ENCODE results near the gene PPFIBP2. TPM values are rescaled to one million over a fixed set of nuclear protein-coding genes. Genes with fewer than 3 reads are reported as not detected.

PPFIBP2 gene
- total and polyA plus RNA-seq, 2 of the 13 experiments (the other 11 are each of a cell fraction or from before 2014, with no cell fraction given), result 15.0 to 52.5 TPM

DNA sequence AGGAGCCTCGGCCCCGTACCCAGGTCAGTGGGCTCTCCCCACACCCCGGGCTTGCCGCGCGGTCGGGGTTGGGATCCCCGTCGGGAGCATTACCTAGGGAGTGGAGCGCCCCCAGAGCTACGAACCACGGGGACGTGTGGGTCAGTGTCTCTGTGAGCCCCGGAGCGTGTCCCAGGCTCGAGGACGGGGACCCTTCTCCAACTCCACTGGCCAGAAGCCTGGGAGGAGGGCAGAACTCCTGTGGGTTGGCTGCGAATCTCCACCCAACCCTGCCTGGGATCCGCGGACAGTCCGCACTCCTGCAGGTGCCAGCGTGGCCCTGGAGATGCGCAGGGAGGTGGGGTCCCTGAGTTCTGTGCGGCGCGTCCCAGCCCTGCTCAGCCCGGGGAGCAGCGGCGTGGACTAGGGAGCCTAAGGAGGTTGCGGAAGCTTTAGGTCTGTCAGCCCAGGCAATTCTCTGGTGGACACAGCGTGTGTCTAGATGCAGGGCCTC, 346 bp downstream of the PPFIBP2 start (continued):
- TF ChIP-seq, protein P1, sequence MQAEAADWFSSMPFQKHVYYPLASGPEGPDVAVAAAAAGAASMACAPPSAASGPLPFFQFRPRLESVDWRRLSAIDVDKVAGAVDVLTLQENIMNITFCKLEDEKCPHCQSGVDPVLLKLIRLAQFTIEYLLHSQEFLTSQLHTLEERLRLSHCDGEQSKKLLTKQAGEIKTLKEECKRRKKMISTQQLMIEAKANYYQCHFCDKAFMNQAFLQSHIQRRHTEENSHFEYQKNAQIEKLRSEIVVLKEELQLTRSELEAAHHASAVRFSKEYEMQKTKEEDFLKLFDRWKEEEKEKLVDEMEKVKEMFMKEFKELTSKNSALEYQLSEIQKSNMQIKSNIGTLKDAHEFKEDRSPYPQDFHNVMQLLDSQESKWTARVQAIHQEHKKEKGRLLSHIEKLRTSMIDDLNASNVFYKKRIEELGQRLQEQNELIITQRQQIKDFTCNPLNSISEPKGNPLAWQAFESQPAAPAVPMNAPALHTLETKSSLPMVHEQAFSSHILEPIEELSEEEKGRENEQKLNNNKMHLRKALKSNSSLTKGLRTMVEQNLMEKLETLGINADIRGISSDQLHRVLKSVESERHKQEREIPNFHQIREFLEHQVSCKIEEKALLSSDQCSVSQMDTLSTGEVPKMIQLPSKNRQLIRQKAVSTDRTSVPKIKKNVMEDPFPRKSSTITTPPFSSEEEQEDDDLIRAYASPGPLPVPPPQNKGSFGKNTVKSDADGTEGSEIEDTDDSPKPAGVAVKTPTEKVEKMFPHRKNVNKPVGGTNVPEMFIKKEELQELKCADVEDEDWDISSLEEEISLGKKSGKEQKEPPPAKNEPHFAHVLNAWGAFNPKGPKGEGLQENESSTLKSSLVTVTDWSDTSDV (CRISPR knock-in tag; IDR thresholded peaks at IDR 0.05), result no peak
- TF ChIP-seq, protein P2, sequence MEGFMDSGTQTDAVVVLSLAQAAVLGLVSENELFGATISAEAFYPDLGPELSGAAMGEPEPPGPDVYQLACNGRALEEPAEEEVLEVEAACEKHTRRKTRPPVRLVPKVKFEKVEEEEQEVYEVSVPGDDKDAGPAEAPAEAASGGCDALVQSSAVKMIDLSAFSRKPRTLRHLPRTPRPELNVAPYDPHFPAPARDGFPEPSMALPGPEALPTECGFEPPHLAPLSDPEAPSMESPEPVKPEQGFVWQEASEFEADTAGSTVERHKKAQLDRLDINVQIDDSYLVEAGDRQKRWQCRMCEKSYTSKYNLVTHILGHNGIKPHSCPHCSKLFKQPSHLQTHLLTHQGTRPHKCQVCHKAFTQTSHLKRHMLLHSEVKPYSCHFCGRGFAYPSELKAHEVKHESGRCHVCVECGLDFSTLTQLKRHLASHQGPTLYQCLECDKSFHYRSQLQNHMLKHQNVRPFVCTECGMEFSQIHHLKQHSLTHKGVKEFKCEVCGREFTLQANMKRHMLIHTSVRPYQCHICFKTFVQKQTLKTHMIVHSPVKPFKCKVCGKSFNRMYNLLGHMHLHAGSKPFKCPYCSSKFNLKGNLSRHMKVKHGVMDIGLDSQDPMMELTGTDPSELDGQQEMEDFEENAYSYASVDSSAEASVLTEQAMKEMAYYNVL (CRISPR knock-in tag; IDR thresholded peaks at IDR 0.05; ENCODE audit: borderline replicate concordance), result no peak
- TF ChIP-seq, protein P3, sequence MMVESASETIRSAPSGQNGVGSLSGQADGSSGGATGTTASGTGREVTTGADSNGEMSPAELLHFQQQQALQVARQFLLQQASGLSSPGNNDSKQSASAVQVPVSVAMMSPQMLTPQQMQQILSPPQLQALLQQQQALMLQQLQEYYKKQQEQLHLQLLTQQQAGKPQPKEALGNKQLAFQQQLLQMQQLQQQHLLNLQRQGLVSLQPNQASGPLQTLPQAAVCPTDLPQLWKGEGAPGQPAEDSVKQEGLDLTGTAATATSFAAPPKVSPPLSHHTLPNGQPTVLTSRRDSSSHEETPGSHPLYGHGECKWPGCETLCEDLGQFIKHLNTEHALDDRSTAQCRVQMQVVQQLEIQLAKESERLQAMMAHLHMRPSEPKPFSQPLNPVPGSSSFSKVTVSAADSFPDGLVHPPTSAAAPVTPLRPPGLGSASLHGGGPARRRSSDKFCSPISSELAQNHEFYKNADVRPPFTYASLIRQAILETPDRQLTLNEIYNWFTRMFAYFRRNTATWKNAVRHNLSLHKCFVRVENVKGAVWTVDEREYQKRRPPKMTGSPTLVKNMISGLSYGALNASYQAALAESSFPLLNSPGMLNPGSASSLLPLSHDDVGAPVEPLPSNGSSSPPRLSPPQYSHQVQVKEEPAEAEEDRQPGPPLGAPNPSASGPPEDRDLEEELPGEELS (CRISPR knock-in tag; IDR thresholded peaks at IDR 0.05), result no peak
- TF ChIP-seq, protein P4, sequence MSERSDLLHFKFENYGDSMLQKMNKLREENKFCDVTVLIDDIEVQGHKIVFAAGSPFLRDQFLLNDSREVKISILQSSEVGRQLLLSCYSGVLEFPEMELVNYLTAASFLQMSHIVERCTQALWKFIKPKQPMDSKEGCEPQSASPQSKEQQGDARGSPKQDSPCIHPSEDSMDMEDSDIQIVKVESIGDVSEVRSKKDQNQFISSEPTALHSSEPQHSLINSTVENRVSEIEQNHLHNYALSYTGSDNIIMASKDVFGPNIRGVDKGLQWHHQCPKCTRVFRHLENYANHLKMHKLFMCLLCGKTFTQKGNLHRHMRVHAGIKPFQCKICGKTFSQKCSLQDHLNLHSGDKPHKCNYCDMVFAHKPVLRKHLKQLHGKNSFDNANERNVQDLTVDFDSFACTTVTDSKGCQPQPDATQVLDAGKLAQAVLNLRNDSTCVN (CRISPR knock-in tag; IDR thresholded peaks at IDR 0.05; ENCODE audit: borderline replicate concordance), result no peak
- TF ChIP-seq ZNF235 (CRISPR knock-in tag; IDR thresholded peaks at IDR 0.05; ENCODE audit: borderline replicate concordance) (no peak), RBM39 (IDR thresholded peaks at IDR 0.05; ENCODE audit: low read depth, low read length, poor library complexity, severe bottlenecking) (no peak), ZNF724P (CRISPR knock-in tag; IDR thresholded peaks at IDR 0.05; ENCODE audit: borderline replicate concordance) (no peak), HMG20A (CRISPR knock-in tag; IDR thresholded peaks at IDR 0.05; ENCODE audit: borderline replicate concordance) (no peak), DR1 (CRISPR knock-in tag; IDR thresholded peaks at IDR 0.05) (no peak), ZNF709 (CRISPR knock-in tag; IDR thresholded peaks at IDR 0.05) (no peak), PHB2 (IDR thresholded peaks at IDR 0.05; ENCODE audit: partially characterized antibody) (no peak), RORA (CRISPR knock-in tag; IDR thresholded peaks at IDR 0.05) (no peak), ZNF570 (CRISPR knock-in tag; IDR thresholded peaks at IDR 0.05; ENCODE audit: borderline replicate concordance) (no peak), KMT2A (CRISPR knock-in tag; IDR thresholded peaks at IDR 0.05) (peak; percentile 57; the same call in 1 of the 2 replicates), ISL2 (CRISPR knock-in tag; IDR thresholded peaks at IDR 0.05) (no peak), TP53 (CRISPR knock-in tag; conservative IDR thresholded peaks at IDR 0.05) (no peak), MTF1 (CRISPR knock-in tag; IDR thresholded peaks at IDR 0.05) (no peak), HNRNPL (IDR thresholded peaks at IDR 0.05; ENCODE audit: low read depth, low read length) (no peak), ZNF451 (CRISPR knock-in tag; IDR thresholded peaks at IDR 0.05) (0 out of 2 replicates have a peak, but pooled peaks have one; percentile 50), ZNF816 (CRISPR knock-in tag; IDR thresholded peaks at IDR 0.05; ENCODE audit: borderline replicate concordance) (0 out of 2 replicates have a peak, but pooled peaks have one; percentile 15)
- TF ChIP-seq, protein P5, sequence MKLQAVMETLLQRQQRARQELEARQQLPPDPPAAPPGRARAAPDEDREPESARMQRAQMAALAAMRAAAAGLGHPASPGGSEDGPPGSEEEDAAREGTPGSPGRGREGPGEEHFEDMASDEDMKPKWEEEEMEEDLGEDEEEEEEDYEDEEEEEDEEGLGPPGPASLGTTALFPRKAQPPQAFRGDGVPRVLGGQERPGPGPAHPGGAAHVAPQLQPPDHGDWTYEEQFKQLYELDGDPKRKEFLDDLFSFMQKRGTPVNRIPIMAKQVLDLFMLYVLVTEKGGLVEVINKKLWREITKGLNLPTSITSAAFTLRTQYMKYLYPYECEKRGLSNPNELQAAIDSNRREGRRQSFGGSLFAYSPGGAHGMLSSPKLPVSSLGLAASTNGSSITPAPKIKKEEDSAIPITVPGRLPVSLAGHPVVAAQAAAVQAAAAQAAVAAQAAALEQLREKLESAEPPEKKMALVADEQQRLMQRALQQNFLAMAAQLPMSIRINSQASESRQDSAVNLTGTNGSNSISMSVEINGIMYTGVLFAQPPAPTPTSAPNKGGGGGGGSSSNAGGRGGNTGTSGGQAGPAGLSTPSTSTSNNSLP (IDR thresholded peaks at IDR 0.05; ENCODE audit: low read depth, low read length), result no peak
